HG02840 (cell line): Measurements from ENCODE around the gene CYP27B1.
"Not testable (repeated sequence)": the region's sequence is repeated elsewhere in the genome, so short reads cannot be mapped to it uniquely, and the experiment has no call there.

Experiments
- ATAC-seq: cut with Tn5 transposase; IDR thresholded peaks from one replicate; pipeline ENCODE4 v1.9.1; 2021; ENCODE audit warnings: mild to moderate bottlenecking, moderate library complexity, moderate number of reproducible peaks; ENCODE audit not compliant: unreplicated experiment, low FRiP score

CYP27B1 gene

DNA sequence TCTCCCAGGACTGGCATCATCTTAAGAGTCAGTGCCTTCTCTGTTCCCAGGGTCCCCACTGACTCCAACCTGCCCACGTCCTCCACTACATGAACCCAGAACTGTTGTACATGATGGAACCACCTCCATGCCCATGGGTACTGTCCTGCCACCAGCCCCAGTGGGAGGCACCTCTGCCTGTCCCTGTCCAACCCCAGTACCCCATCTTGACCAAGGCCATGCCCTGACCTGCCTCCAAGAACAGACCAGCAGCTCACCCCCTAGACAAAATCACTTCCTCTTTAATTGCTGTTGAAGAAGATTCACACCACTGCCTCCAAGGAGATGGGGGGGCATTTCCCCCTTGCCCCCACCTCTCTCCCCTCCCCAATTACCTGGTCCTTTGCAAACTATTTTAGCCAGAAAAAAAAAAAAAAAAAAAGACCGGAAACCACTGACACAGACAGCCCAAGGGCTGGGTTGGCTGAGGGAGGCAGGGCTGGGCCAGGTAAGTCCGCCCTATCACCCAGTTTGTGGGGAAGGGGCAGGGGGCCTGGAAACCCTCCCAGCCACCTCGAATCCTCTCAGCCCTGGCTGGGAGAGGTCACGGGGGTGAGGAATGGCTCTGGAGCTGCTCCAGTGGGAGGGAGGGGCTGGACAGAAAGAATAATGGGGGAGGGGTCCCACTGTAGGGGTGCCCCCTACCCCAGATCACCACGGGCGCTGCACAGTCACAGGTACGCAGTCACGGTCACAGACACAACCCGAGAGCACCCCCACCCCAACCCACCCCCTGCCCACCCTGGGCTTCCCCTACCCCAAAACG lies 41.7 kb downstream of the CYP27B1 start:
- ATAC-seq, result no peak

- ATAC-seq, result no peak
Observed at GRCh38 chr12:57724003-57724935, 42.6 kb downstream of the CYP27B1 start.

DNA sequence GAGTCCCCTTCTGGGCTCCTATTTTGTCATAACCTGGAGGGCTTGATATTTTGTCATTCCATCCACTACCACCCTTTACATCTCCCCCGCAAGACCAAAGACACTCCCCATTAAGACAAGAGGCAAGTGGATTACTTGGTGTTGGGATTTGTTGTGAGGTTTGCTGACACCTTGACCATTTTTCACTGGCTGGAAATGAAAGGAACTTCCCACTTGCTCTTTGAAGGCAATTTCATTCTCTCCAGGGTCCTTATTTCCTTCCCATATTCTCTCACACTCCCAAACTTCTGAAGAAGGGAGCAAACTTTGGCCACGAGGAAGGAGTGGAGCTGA lies 43.3 kb downstream of the CYP27B1 start:
- no peak for ATAC-seq

GRCh38 chr12:57722716-57723629 lies 43.9 kb downstream of the CYP27B1 start:
- ATAC-seq, result no peak

DNA sequence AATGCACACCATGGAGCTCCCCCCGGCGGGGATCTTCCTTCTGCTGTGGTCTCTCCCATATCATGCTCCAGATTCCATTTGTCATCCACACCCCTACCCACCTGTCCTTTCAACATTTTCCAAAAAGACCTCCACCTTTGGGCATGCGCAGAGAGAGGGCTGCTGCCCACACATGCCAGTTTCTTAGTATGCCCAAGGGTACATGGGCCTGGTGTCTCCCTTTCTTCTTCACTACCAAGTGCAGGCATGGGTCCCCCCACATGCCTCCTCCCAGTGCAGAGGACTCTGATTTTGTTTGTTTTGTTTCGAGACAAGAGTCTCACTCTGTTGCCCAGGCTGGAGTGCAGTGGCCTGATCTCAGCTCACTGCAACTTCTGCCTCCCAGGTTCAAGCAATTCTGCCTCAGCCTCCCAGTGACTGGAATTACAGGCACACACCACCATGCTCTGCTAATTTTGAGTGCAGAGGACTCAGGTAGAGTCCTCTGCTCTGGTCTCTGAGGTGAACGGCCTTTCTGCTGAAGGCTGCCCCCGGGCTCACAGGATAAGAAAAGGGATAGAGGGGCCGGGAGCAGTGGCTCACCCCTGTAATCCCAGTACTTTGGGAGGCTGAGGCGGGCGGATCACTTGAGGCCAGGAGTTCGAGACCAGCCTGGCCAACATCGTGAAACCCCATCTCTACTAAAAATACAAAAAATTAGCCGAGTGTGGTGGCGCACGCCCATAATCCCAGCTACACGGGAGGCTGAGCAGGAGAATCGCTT lies 44.9 kb downstream of the CYP27B1 start:
- not testable (repeated sequence) for ATAC-seq

GRCh38 chr12:57720606-57721595 lies 46.0 kb downstream of the CYP27B1 start:
- no peak for ATAC-seq

DNA sequence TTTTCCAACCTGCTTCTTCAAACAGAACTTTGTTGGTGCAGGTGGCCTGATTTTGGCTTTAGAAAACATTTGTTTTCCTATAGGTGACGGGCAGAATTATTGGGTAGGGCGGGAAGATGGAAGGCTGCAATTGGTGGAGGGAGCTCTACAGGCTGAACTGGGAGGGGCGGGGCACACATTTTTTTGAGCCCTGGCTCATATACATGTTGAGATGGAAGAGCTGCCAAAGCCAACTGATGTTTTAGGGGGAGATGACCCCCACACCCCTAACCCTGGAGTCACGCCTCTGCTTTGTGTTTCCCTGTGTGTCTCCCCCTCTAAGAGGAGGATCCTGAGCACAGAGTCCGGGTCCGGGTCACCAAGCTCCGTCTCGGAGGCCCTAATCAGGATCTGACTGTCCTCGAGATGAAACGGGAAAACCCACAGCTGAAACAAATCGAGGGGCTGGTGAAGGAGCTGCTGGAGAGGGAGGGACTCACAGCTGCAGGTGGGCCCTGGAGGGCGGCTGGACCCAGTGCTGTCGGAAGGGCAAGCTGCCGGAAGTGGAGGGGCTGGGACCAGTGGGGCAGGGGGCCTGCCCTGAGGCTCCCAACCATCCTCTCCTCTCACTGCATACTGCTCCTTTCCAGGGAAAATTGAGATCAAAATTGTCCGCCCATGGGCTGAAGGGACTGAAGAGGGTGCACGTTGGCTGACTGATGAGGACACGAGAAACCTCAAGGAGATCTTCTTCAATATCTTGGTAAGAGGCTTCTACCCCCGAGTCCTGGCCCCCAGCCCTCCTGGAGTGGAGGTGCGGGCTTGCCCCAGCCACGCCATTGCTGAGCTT lies 46.9 kb downstream of the CYP27B1 start:
- no peak for ATAC-seq

DNA sequence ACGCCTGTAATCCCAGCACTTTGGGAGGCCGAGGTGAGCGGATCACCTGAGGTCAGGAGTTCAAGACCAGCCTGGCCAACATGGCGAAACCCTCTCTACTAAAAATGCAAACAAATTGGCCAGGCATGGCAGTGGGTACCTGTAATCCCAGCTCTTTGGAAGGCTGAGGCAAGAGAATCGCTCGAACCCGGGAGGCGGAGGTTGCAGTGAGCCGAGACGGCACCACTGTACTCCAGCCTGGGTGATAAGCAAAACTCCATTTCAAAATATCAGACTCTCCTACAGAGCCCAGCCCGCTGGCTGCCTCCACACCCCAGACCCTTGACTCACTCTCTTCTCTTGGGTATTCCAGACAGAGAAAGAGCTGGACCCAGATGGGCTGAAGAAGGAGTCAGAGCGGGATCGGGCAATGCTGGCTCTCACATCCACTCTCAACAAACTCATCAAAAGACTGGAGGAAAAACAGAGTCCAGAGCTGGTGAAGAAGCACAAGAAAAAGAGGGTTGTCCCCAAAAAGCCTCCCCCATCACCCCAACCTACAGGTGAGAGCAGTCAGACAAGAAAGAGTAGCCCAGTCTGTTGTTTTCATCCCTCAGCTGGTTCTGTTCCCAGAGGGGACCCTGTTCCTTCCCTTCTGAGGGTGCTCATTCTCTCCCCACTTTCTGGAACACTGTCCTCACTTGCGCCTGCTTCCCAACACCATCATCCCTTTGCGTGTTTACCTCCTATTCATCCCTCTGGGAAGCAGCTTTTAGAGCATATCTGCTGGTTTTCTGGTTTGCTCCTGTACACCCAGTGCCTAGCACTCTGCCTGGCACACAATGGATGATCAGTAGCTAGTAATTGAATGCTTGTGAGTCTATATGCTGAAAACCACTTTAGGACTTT lies 48.0 kb downstream of the CYP27B1 start:
- ATAC-seq, result no peak

GRCh38 chr12:57717846-57718640 lies 48.8 kb downstream of the CYP27B1 start:
- ATAC-seq, result no peak

- no peak for ATAC-seq
Observed at GRCh38 chr12:57717131-57717530, 49.7 kb downstream of the CYP27B1 start.

- ATAC-seq, result no peak
Observed at GRCh38 chr12:57716305-57716704, 50.6 kb downstream of the CYP27B1 start.

GRCh38 chr12:57715786-57716185 lies 51.1 kb downstream of the CYP27B1 start:
- ATAC-seq, result no peak

- ATAC-seq, result not testable (repeated sequence)
Observed at GRCh38 chr12:57715036-57715748, 51.7 kb downstream of the CYP27B1 start.

DNA sequence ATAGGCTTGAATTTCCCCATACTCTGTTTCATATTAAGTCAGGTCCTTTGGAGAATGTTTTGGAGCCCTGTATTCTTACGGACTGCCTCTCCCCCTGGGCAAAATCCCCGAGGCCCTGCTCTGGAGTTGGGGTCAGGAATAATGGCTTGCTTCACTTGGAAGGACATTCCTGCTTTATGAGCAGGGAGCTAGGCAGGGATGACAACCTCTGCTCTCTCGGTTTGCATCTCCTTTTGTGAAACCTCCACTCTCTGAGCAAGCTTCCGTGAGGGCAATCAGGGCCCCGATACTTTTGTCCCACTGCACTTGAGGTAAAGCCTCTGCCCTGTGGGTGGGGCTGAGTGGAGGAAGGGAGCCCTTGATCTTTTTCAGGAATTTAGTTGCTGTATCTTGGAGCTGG lies 53.7 kb downstream of the CYP27B1 start:
- no peak for ATAC-seq

- no peak for ATAC-seq
Observed at GRCh38 chr12:57712701-57713100, 54.2 kb downstream of the CYP27B1 start.
